HG02885 (cell line): ENCODE measurements around the gene HYDIN.

Experiments
- ATAC-seq: cut with Tn5 transposase; IDR thresholded peaks from one replicate; pipeline ENCODE4 v1.9.1; 2021; ENCODE audit warnings: mild to moderate bottlenecking; ENCODE audit not compliant: unreplicated experiment, poor library complexity

Gene HYDIN

DNA sequence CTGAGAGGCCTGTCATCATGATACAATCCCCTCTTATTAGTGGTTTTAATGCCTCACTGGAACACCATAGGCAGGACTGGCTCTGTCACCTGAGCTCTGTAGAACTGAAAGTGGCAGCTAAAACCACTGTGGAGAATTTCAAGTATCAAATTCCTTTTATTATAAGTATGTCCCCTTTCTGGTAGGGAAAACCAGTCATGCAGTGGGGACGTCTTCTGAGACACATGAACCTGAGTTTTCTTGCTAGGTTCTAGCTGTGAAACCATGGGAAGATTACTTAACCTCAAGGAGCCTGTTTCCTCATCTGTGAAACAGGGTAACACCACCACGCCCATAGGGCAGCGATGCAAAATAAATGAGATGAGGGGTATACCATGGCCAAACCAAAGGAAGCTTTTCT lies 434.2 kb downstream of the HYDIN start:
- no peak for ATAC-seq

DNA sequence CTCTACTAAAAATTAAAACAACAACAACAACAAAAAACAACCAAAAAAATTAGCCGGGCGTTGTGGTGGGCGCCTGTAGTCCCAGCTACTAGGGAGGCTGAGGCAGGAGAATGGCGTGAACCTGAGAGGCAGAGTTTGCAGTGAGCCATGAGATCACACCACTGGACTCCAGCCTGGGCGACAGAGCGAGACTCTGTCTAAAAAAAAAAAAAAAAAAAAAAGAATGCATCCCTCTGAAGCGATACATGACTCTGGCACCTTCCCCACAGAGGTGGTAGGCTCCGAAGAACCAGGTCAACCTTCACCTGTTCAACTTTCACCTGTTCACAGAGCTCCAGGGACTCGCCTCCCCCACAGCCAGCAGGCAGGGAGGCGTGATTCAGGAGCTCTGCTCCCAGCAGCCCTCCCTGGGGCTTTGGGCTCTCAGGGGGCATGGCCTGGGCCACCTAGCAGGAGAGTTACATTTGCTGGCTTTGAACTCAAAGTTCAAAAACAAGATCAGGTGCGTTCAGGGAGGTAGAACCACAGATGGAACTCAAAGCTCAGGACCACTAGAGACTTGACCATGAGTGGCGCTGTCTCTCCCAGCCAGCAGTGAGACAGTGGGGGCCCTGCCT lies 435.1 kb downstream of the HYDIN start:
- ATAC-seq = no peak

DNA sequence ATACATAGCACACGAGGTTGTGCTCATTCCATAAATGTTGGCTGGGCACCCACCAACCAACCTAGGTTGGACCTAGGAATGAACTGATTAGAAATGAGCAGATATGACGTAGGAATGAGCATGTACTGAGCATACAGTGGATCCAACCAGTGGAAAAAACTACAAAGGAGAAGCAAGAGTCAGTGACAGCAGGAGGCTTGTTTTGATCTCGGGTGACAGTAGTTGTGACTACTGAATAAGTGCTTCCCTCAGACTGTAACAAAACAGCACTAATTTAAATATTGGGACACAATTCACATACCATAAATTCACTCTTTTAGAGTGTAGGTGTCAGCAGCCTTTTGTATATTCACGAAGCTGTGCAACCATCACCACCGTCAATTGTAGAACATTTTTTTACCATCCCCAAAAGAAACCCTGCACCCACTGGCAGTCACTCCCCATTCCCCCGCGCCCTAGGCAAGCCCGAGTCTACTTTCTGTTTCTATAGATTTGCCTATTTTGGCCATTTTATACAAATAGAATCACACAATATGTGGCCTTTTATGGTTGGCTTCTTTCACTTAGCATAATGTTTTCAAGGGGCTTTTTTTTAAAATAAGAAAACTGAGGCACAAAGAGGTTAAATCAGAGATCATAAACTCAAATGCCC lies 436.5 kb downstream of the HYDIN start:
- peak; percentile 54 for ATAC-seq

DNA sequence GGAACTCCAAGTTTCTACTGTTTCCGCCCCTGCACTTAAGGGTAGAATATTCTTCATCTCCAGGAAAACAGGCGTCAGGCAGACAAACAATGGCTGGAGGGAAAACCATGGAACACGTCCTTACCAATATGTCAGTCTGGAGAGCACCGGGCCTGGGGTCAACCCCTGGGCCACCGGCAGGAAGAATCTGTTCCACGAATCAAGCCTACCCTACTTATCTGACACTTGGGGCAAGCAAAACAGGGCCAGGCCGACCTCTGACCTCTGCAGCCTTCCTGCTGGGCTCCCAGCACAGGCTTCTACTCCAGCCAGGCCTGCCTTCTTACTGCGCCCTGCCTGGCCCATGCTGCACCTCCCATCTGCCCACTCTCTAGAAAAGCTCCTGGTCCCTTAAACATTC lies 439.7 kb downstream of the HYDIN start:
- ATAC-seq = no peak

DNA sequence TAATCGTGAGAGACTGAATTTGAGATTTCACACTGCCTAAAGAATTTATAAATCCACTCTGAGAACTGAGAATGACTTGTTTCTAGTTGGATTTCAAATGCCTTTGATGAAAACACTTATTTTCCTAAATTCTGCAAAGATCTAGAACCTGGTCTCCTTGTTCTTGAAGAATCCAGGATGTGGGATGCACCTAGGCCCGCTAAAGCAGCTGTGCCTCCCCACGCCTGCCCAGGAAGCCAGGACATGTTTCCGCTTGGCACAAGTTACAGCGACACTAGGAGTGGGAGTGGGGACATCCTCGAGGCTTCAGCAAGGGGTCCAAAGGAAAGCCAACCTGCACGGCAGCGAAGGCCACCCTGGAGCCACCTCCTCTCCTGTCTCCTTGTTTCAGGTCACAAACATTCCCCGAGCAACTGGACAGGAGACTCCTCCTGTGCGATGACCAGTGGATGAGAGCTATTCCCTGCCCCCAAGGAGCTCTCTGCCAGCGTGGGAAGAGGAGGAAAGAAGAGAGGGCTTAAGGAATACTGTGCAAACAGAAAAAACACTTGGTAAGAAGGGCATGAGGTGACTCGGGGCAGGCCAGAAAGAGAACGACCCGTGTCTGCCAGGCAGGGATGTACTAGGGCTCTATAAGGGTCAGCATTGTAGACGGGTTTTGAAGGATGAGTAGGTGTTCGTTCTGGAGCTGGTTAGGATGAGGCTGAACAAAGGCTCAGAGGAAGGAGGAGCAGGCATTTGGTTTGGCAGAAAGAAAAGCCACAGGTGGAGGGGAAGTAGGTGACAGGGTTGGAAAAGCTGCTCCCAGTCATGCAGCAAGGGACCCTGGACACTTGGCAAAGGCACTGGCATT lies 440.7 kb downstream of the HYDIN start:
- ATAC-seq = no peak

DNA sequence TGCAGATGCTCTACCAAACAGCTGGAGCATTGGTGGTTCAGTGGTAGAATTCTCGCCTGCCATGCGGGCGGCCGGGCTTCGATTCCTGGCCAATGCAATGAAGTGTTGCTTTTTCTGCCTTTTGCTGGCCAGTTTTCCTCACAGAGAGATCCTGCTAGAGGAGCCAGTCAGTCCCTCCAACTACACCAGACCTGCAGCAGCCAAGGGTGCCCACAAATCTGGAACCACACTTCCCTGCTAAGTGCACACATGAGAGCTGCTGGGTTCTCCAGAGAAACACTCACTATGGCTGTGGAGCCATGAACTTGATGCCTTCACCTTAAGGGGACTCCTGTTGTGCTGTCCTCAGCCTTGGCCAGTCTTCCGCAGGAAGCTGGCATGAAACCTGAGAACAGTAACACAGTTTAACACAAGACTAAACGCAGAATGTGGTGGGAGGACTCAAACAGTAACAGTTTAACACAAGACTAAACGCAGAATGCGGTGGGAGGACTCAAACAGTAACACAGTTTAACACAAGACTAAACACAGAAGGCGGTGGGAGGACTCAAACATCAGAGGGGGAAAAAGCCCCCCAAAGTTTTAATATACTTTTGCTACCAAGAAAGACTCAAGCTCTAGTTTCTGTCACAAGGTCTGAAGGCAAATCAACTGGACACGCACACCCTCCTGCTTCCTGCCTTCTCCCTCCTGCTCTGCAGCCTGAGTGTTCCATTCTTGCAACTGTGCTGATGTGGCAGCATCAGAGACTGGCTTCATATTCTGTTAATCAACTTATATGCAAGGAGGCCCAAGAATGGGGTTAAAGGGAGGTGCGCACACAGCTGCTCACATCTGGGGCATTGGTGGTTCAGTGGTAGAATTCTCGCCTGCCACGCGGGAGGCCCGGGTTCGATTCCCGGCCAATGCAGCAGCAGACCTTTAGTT lies 441.6 kb downstream of the HYDIN start:
- no peak for ATAC-seq

DNA sequence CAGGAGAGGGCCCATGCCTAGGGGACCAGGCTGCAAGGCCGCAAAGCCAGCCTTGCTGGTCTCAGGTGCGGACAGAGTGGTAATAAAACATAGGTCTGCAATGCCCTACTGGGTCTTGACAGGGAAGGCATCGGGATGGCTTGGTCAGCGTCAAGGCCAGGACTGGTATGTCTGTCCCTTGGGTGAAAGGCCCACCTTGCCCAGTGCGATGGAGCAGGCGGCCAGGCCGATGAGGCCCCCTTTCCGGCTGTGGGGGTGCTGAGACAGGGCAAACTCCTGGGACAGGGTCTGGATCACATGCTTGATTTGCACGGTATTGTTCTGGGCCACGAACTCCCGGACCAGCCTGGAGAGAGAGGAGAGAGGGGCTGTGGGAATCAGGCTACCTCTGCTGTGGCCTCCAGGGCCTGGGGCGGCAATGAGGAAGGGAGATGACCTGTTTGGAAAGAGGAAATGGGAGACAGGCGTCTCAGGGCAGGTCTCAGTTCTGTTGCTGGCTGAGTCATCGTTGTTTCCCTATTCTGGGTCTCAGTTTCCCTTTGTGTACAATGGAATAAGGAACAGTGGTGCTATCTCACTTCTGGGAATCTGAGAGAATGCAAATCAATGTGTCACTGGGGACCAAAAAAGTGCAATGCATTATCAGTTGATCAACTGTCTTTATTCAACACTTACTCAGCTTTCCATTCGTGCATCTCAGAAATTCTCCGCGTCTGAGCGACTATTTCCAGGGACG lies 444.3 kb downstream of the HYDIN start:
- ATAC-seq = no peak

DNA sequence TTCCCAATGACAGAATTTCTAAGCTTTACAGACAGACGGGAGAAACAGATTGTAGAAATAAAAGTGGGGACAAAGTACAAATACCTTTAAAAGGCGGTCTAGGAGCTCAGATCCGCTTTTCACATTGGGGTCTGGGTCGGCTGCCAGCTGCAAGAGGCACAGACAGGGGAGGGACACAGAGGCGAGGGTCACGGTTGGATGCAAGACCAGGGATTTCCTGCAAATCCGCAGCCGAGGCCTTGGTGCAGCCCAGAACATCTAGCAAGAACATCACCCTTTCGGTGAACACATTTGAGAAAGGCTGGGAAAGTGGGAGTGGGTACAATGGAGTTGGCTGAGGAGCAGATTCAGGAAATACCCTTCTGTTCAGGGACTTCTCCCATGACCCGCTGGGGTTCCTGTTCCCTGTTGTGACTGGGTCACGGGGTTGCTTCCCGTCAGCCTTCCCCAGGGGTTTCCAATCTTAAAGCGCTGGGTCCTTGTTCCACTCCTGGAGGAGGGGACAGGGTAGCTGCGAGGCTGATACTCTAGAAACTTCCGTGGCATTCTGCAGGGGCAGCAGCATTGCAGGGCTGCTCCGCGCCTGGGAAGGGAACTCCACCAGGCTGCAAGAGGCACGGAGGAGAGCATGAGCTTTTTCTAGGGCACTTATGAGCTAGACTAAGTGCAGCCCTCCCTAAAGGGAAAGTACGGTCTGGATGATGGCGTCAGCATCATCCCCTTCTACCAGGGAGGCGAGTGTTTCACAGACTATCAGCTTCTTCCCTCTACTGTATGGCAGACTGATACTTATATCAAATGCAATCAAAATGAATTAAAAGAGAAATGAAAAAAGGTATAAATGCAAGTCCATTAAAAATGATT lies 445.6 kb downstream of the HYDIN start:
- ATAC-seq = no peak

DNA sequence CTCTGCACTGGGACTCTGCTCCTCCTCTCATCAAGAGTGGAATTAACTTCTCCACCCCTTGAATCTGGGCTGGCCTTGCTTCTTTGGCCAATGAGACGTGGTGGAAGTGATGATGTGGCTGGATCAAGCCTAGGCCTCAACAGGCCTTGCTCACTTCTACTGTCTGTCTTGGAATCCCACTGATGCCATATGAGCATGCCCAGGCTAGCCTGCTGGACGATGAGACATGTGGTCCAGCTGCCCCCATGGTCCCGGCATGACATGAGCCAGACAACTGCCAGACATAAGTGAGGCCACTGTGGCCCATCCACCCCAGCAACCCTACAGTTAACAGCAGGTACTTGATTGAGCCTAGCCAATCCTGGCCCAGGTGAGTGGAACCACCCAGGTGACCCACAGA lies 448.3 kb downstream of the HYDIN start:
- no peak for ATAC-seq

DNA sequence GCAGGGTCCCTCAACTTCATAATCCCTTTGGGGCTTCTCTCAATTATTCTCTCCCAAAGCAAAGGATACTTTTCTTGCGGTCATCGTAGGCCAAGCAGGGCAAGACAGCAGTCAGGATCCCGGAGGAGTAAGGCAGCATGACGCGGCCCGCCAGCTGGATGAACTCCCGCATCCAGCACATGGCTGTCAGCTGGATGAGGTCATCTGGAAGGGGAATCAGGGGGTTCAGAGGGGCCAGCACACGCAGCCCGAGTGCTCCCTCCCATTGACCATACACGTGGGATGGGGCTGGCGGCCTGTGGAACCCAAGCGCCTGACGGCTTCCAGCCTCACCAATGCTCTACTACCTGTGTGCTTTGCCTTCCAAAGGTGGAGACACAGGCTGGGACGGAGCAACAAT lies 448.7 kb downstream of the HYDIN start:
- no peak for ATAC-seq

DNA sequence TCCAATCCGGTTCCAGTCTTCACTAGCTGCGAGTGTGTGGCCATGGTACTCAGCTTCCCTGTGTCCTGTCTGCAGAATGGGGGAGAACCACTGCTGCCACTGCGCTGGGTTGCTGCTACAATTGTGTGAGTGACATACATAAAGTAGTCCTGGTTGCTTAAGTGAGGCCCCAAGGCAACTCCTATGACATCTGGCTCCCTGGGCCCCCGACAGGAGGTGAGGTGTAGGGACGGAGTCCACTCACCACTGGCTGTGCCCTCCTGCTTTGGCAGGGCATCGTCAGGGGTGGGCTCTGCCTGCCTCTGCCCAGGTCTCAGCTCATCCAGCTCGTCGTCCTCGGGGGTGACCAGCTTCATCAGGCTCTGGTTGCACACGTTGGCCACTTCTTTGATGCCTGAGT lies 450.0 kb downstream of the HYDIN start:
- no peak for ATAC-seq

DNA sequence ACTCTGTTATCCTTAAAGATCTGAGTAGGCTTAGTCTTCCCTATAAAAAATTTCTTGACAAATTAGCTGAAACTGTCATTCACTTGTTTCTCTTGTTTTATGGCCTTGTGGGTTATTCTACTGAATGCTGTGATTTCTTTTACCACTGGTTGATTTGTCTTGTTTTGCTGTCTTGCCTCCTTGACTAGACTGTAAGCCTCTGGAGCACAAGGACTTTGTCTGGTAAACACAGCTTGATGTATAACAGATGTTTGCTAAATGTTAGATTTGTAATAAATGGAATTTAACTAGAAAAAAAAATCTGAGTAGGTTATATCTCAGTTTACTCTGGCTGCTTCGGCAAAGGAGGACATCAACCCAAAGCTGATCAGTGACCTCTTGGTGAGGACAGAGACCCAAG lies 451.2 kb downstream of the HYDIN start:
- ATAC-seq = no peak

DNA sequence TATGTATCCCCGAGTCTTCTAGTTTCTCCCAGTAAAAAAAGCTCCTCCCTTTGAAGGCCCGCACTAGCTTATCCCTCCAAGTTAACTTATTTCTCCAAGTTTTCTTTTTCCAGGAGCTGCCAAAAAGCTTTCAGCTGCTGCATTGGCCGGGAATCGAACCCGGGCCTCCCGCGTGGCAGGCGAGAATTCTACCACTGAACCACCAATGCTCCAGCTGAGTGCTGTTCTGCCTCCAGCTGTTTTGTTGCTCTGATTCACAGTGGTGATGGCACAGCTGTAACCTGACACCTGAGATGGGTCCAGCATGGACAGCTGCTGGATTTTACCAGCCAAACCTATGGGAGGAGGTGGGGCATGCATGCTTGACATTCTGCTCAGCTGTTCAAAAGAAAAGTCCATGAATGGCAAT lies 451.6 kb downstream of the HYDIN start:
- no peak for ATAC-seq

DNA sequence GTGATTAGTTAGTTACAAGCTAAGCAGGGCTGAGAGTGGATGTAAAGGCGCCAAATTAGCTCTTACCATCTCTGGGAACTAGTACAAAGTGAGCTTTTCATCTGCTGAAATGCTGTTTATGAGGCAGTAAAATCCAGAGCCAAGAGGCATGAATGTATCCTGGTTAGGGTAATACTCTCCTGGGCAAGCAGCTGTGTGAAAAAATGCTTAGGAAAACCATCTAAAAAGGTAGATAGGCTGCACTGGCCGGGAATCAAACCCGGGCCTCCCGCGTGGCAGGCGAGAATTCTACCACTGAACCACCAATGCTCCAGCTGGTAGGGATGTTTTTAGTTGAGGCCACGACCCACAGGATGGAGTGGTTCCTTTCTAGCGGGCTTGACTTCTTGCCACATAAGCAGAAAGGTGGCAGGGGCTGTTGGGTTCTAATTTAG lies 452.5 kb downstream of the HYDIN start:
- ATAC-seq = no peak

DNA sequence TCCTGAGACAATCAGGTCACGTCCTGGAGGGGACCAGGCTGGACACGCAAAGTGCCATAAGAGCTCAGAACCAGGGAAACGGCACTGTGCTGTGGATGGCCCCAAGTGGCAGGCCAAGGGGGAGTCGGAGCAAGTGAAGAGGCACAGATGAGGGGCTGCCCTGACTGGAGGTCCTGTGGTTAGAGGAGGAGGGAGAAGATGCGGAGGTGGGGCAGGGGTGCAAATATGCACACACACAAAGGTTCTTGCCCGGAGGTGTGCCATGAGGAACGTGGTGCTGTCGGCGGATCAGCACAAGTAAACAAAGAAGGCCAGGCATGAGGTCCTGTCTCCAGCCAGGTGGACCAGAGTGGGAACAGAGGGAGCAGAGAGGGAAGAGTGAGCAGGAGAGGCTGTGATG lies 453.0 kb downstream of the HYDIN start:
- no peak for ATAC-seq

DNA sequence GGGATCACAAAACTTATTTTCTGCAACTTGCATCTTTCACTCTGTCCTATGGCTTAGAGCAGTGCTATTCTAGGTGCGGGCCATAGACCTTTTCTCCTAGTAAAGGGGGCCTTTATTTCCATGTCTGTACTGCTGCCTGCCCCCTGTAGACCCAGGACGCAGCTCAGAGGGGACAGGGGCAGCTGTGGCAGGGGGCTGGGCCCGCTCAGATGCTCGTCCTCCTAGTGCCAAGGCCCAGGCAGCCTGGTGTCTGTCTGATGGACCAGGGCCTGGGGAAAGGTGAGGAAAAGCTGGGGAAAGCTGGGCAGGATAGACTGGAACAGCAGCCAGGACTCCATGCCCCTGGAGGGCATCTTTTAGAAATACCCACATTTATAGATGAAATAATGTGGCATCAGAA lies 455.1 kb downstream of the HYDIN start:
- no peak for ATAC-seq

DNA sequence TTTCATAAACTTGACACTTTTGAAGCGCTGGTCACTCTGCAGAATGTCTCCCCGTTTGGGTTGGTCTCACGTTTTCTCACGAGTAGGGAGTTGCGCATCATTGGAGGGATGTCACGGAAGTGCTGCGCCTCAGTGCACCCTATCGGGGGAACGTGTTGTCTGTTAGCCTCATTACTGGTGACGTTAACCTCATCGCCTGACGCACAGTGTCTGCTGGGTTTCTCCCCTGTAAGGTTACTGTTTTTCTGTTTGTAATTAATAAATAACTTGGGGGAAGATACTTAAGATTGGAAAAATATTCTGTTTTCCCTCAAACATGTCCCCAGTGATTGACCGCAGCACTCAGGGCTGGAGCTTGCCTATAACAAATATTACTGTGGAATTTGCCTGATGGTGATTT lies 456.3 kb downstream of the HYDIN start:
- no peak for ATAC-seq

DNA sequence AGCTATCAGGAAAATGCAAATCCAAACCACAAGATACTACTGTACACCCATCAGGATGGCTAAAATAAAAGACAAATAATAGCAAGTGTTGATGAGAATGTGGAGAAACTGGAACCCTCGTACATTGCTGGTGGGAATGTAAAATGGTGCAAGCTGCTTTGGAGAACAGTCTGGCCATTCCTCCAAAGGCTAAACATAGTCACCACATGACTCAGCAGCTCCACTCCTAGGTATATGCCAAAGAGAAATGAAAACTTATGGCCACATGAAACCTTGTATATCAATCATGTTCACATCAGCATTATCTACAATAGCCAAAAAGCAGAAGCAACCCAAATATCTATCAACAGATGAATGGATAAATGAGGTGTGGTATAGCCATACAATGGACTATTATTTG lies 458.0 kb downstream of the HYDIN start:
- no peak for ATAC-seq
